HG03196 (cell line): ENCODE results near the gene THSD4.

Experiments used
- ATAC-seq: cut with Tn5 transposase; IDR thresholded peaks from one replicate; pipeline ENCODE4 v1.9.1; 2021; ENCODE audit not compliant: unreplicated experiment

Gene THSD4

GRCh38 chr15:71338265-71338664, 223.0 kb downstream of the THSD4 start:
- ATAC-seq, result no peak

- no peak for ATAC-seq
These were observed 223.7 kb downstream of the THSD4 start for GRCh38 chr15:71338827-71339542.

- ATAC-seq, result no peak
These were observed 226.7 kb downstream of the THSD4 start for GRCh38 chr15:71341811-71342550.

- ATAC-seq, result no peak
These were observed 227.4 kb downstream of the THSD4 start for GRCh38 chr15:71342658-71343057.

- no peak for ATAC-seq
These were observed 229.0 kb downstream of the THSD4 start for GRCh38 chr15:71344316-71344715.

- ATAC-seq, result no peak
These were observed 229.9 kb downstream of the THSD4 start for GRCh38 chr15:71345186-71345585.

- no peak for ATAC-seq
These were observed 231.2 kb downstream of the THSD4 start for GRCh38 chr15:71346464-71346863.

- ATAC-seq, result no peak
These were observed 233.3 kb downstream of the THSD4 start for GRCh38 chr15:71348597-71348996.

GRCh38 chr15:71349336-71349735, 234.1 kb downstream of the THSD4 start:
- no peak for ATAC-seq

- no peak for ATAC-seq
These were observed 234.7 kb downstream of the THSD4 start for GRCh38 chr15:71349736-71350526.

GRCh38 chr15:71350622-71351378, 235.5 kb downstream of the THSD4 start:
- no peak for ATAC-seq

- no peak for ATAC-seq
These were observed 236.9 kb downstream of the THSD4 start for GRCh38 chr15:71352125-71352524.

- no peak for ATAC-seq
These were observed 237.5 kb downstream of the THSD4 start for GRCh38 chr15:71352765-71353164.

GRCh38 chr15:71353171-71353570, 237.9 kb downstream of the THSD4 start:
- no peak for ATAC-seq

GRCh38 chr15:71355268-71355667, 240.0 kb downstream of the THSD4 start:
- ATAC-seq, result no peak

GRCh38 chr15:71357321-71357732, 242.1 kb downstream of the THSD4 start:
- ATAC-seq, result no peak

- ATAC-seq, result no peak
These were observed 242.7 kb downstream of the THSD4 start for GRCh38 chr15:71357967-71358366.

GRCh38 chr15:71359246-71359645, 244.0 kb downstream of the THSD4 start:
- no peak for ATAC-seq

- no peak for ATAC-seq
These were observed 247.3 kb downstream of the THSD4 start for GRCh38 chr15:71362556-71362955.

- ATAC-seq, result no peak
These were observed 248.0 kb downstream of the THSD4 start for GRCh38 chr15:71362987-71363968.
